Effector memory CD8-positive, alpha-beta T cell (primary cell): ENCODE data around the gene ADGRB3.

Experiments
- ATAC-seq: fragments of 150-1000 bp; cut with Tn5 transposase; replicated peaks from 2 replicates; pipeline ENCODE4 v1.10.0; 2021; ENCODE audit warnings: mild to moderate bottlenecking, moderate library complexity
- DNase-seq, 3 experiments: peaks; one replicate each; pipeline ENCODE4 v3.0.0; 2021
- H3K27ac Mint-ChIP-seq, 2 donors: one replicate each; pipeline ENCODE4 v1.8.0; 2022; ENCODE audit warnings: mild to moderate bottlenecking in 2 of 2, mixed read lengths in 2 of 2, moderate library complexity in 2 of 2
- H3K27me3 Mint-ChIP-seq, 2 donors: one replicate each; pipeline ENCODE4 v1.8.0; 2022; ENCODE audit warnings: mixed read lengths in 2 of 2
- H3K36me3 Mint-ChIP-seq: one replicate; pipeline ENCODE4 v1.8.0; 2022; ENCODE audit warnings: mild to moderate bottlenecking, moderate library complexity, mixed read lengths; ENCODE audit not compliant: insufficient read depth
- H3K4me1 Mint-ChIP-seq, 2 donors: one replicate each; pipeline ENCODE4 v1.8.0; 2022; ENCODE audit warnings: low read depth in 2 of 2, mixed read lengths in 2 of 2
- H3K4me3 Mint-ChIP-seq, 2 donors: one replicate each; pipeline ENCODE4 v1.8.0; 2022; ENCODE audit warnings: mild to moderate bottlenecking in 2 of 2, mixed read lengths in 2 of 2, moderate library complexity in 2 of 2
- H3K9me3 Mint-ChIP-seq, 2 donors: one replicate each; pipeline ENCODE4 v1.8.0; 2022; ENCODE audit warnings: mixed read lengths in 2 of 2

The ADGRB3 gene

GRCh38 chr6:68993911-68994310, 358.8 kb downstream of the ADGRB3 start:
- Mint-ChIP-seq H3K4me1 (no peaks in the 10 kb centered on the region), H3K27ac (no peak overlapping the region), H3K27me3 (no peaks in the 10 kb centered on the region), H3K9me3 (peaks cover 7 to 22% of the 10 kb centered on the region in 2 donors), H3K4me3 (no peak overlapping the region), H3K36me3 (no peaks in the 10 kb centered on the region)
- no peak for DNase-seq
- ATAC-seq, result no peak

GRCh38 chr6:68994521-68994920, 359.4 kb downstream of the ADGRB3 start:
- Mint-ChIP-seq H3K36me3 (no peaks in the 10 kb centered on the region), H3K27ac (no peak overlapping the region), H3K4me1 (no peaks in the 10 kb centered on the region), H3K27me3 (no peaks in the 10 kb centered on the region), H3K4me3 (no peak overlapping the region), H3K9me3 (peaks cover 7 to 22% of the 10 kb centered on the region in 2 donors)
- ATAC-seq (no peak), DNase-seq (no peak)

DNA sequence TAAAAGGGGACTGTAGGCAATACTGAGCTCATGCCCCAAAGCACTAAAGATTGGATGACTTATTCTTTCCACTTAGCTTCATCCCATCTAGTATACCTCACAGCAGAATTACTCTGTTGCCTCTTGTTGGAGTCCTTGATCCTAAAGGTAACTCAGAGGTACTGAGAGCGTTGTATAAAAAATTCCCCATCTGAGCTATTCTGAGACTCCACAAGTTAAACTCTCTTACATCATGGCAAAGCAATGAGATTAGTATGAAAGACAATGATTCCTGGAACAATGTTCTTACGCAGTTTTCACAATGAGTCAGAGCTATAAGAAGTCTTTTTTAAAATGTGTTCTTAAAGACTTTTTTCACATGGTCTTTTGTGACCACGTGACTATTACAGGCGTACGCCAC, 370.1 kb downstream of the ADGRB3 start:
- H3K4me1 Mint-ChIP-seq, result no peaks in the 10 kb centered on the region
- DNase-seq, result no peak
- ATAC-seq, result no peak
- no peaks in the 10 kb centered on the region for H3K27me3 Mint-ChIP-seq
- H3K4me3 Mint-ChIP-seq, result no peak overlapping the region
- no peaks in the 10 kb centered on the region for H3K36me3 Mint-ChIP-seq
- H3K27ac Mint-ChIP-seq, result no peak overlapping the region
- peaks cover 12 to 19% of the 10 kb centered on the region in 2 donors for H3K9me3 Mint-ChIP-seq

- Mint-ChIP-seq H3K9me3 (peaks cover 10 to 11% of the 10 kb centered on the region in 2 donors), H3K27ac (no peak overlapping the region), H3K4me1 (no peaks in the 10 kb centered on the region), H3K36me3 (no peaks in the 10 kb centered on the region), H3K27me3 (no peaks in the 10 kb centered on the region), H3K4me3 (no peak overlapping the region)
- no peak for DNase-seq
- ATAC-seq, result no peak
These were observed 372.7 kb downstream of the ADGRB3 start for GRCh38 chr6:69007781-69008180.

DNA sequence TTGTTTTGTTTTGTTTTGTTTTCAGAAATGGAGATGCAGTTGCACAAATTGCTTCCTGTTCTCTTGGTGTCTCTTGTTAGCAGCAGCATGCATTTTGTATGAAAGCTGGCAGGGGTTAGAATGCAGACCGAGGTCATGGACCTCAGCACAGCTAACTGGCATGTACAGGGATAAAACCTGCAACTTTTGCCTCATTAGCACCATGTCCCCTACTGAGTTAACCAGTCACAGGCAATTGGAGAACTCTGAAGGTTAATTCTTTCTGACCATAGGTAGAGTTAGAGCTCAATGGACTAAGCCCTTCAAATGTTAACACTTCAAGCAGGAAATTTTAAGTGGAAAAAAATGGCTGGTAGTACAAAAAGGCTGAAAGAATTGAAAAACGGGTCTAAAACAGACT, 377.1 kb downstream of the ADGRB3 start:
- H3K4me3 Mint-ChIP-seq, result no peak overlapping the region
- no peak for ATAC-seq
- no peaks in the 10 kb centered on the region for H3K36me3 Mint-ChIP-seq
- H3K4me1 Mint-ChIP-seq, result no peaks in the 10 kb centered on the region
- no peaks in the 10 kb centered on the region for H3K27me3 Mint-ChIP-seq
- H3K27ac Mint-ChIP-seq, result no peak overlapping the region
- H3K9me3 Mint-ChIP-seq, result peaks cover 4 to 5% of the 10 kb centered on the region in 2 donors
- no peak for DNase-seq

- Mint-ChIP-seq H3K36me3 (no peaks in the 10 kb centered on the region), H3K27ac (no peak overlapping the region)
- ATAC-seq, result no peak
These were observed 377.8 kb downstream of the ADGRB3 start for GRCh38 chr6:69012876-69013275.

GRCh38 chr6:69018906-69019305, 383.8 kb downstream of the ADGRB3 start:
- Mint-ChIP-seq H3K27me3 (no peaks in the 10 kb centered on the region), H3K9me3 (peaks cover 5% of the 10 kb centered on the region in 2 donors), H3K4me1 (no peaks in the 10 kb centered on the region), H3K36me3 (no peaks in the 10 kb centered on the region), H3K27ac (no peak overlapping the region), H3K4me3 (no peak overlapping the region)
- no peak for ATAC-seq
- DNase-seq, result no peak

More at GRCh38 chr6:69012876-69013275, 377.8 kb downstream of the ADGRB3 start:
- Mint-ChIP-seq H3K4me3 (no peak overlapping the region), H3K9me3 (peaks cover 0 to 2% of the 10 kb centered on the region in 2 donors), H3K27me3 (no peaks in the 10 kb centered on the region), H3K4me1 (no peaks in the 10 kb centered on the region)
- no peak for DNase-seq

DNA sequence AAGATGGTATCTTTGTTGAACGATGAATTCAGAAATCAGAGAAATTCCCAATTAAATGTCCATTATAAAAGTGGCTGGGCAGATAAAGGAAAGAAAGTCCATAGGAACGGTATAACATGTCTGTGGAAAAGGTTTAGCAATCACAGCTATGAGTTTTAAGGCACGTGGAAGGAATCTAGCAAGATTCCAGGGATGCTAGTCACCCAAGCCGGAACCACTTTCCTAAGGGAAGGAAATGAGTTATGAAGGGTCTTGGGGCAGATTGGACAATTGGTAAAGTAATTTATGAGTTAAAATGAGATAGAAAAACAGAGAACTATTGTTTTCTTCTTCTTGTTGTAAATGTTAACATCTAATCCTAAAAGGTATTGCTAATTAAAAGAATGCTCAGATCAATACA, 384.8 kb downstream of the ADGRB3 start:
- H3K4me1 Mint-ChIP-seq, result no peaks in the 10 kb centered on the region
- no peak overlapping the region for H3K4me3 Mint-ChIP-seq
- no peaks in the 10 kb centered on the region for H3K36me3 Mint-ChIP-seq
- H3K27me3 Mint-ChIP-seq, result no peaks in the 10 kb centered on the region
- H3K27ac Mint-ChIP-seq, result no peak overlapping the region
- peaks cover 5% of the 10 kb centered on the region in 2 donors for H3K9me3 Mint-ChIP-seq
- DNase-seq, result no peak
- ATAC-seq, result no peak

GRCh38 chr6:69022993-69023392, 387.9 kb downstream of the ADGRB3 start:
- Mint-ChIP-seq H3K27me3 (no peaks in the 10 kb centered on the region), H3K4me1 (no peaks in the 10 kb centered on the region), H3K9me3 (peaks cover 10 to 14% of the 10 kb centered on the region in 2 donors), H3K36me3 (no peaks in the 10 kb centered on the region), H3K27ac (no peak overlapping the region), H3K4me3 (no peak overlapping the region)
- no peak for ATAC-seq
- no peak for DNase-seq

DNA sequence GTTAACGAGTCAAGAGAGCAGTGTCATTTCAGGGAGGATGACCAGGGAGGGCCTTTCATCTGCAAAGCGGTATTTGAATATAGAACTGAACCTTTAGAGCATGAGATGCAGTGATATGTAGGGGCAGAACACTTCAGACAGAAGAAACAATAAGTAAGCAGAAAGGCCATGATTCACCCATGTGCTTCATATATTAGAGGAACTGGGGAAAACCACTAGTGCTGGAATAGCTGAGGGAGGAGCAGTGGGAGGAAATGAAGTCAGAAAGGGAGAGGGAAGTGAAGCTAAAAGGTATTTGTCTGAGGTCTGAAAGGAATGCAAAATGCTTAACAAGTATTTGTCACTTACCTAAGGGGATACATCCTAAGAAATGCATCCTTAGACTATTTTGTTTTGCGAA, 391.2 kb downstream of the ADGRB3 start:
- H3K9me3 Mint-ChIP-seq, result peaks cover 9 to 10% of the 10 kb centered on the region in 2 donors

DNA sequence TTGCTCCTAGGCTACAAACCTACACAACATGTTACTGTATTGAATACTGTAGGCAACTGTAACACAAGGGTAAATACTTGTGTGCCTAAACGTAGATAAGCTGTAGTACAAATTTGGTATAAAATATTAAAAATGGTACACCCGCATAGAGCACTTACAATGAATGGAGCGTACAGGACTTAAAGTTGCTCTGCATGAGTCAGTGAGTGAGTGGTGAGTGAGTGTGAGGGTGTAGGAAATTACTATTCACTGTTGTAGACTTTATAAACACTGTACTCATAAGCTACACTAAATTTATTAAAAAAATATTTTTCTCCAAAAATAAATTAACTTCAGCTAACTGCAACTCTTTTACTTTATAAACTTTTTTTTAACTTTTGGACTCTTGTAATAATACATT, 391.6 kb downstream of the ADGRB3 start:
- no peak overlapping the region for H3K4me3 Mint-ChIP-seq
- no peaks in the 10 kb centered on the region for H3K36me3 Mint-ChIP-seq
- no peaks in the 10 kb centered on the region for H3K27me3 Mint-ChIP-seq
- no peak for DNase-seq
- H3K9me3 Mint-ChIP-seq, result peaks cover 9 to 10% of the 10 kb centered on the region in 2 donors
- no peaks in the 10 kb centered on the region for H3K4me1 Mint-ChIP-seq
- H3K27ac Mint-ChIP-seq, result no peak overlapping the region
- no peak for ATAC-seq

More for the DNA sequence above, 391.2 kb downstream of the ADGRB3 start:
- DNase-seq (no peak), ATAC-seq (no peak)
- Mint-ChIP-seq H3K4me1 (no peaks in the 10 kb centered on the region), H3K27me3 (no peaks in the 10 kb centered on the region), H3K36me3 (no peaks in the 10 kb centered on the region), H3K27ac (no peak overlapping the region), H3K4me3 (no peak overlapping the region)

- H3K27me3 Mint-ChIP-seq, result no peaks in the 10 kb centered on the region
These were observed 392.8 kb downstream of the ADGRB3 start for GRCh38 chr6:69027861-69028260.

GRCh38 chr6:69038841-69039240, 403.8 kb downstream of the ADGRB3 start:
- H3K4me3 Mint-ChIP-seq, result no peak overlapping the region
- H3K27ac Mint-ChIP-seq, result no peak overlapping the region
- no peaks in the 10 kb centered on the region for H3K4me1 Mint-ChIP-seq
- ATAC-seq, result no peak
- peaks cover 2% of the 10 kb centered on the region for H3K36me3 Mint-ChIP-seq
- peaks cover 10 to 17% of the 10 kb centered on the region in 2 donors for H3K9me3 Mint-ChIP-seq
- no peak for DNase-seq
- no peaks in the 10 kb centered on the region for H3K27me3 Mint-ChIP-seq

More at GRCh38 chr6:69027861-69028260, 392.8 kb downstream of the ADGRB3 start:
- ATAC-seq (no peak), DNase-seq (no peak)
- peaks cover 9 to 10% of the 10 kb centered on the region in 2 donors for H3K9me3 Mint-ChIP-seq
- H3K4me3 Mint-ChIP-seq, result no peak overlapping the region
- no peak overlapping the region for H3K27ac Mint-ChIP-seq
- no peaks in the 10 kb centered on the region for H3K4me1 Mint-ChIP-seq
- no peaks in the 10 kb centered on the region for H3K36me3 Mint-ChIP-seq

DNA sequence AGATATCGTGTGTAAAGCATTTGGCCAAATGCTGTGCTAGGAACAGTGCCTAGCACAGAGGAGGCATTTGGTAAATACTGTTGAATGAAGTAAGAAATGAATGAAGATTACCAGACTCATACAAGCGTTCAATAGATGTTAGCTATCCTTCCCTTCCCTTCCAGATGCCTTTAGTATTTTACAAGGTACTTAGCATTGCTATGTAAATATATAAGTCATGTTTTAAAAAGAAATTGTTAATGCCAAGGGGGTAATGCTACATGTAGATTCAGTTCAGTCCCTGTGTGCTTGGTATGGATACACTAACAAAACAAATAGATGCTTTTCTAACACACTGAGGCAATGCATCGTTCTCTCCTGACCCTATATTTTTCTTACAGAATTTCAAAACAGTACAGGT, 407.2 kb downstream of the ADGRB3 start:
- Mint-ChIP-seq H3K36me3 (peaks cover 3% of the 10 kb centered on the region), H3K27me3 (no peaks in the 10 kb centered on the region), H3K4me3 (no peak overlapping the region), H3K4me1 (no peaks in the 10 kb centered on the region), H3K9me3 (peaks cover 8 to 13% of the 10 kb centered on the region in 2 donors), H3K27ac (no peak overlapping the region)
- DNase-seq (no peak), ATAC-seq (no peak)

- Mint-ChIP-seq H3K36me3 (peaks cover 3% of the 10 kb centered on the region), H3K9me3 (peaks cover 8 to 13% of the 10 kb centered on the region in 2 donors), H3K27me3 (no peaks in the 10 kb centered on the region), H3K27ac (no peak overlapping the region), H3K4me3 (no peak overlapping the region), H3K4me1 (no peaks in the 10 kb centered on the region)
- ATAC-seq, result no peak
- DNase-seq, result no peak
These were observed 409.5 kb downstream of the ADGRB3 start for GRCh38 chr6:69044534-69044933.
